Right lobe of liver (tissue), 6 donors: ENCODE measurements around the gene TACC3. TPM values are rescaled to one million over a fixed set of nuclear protein-coding genes. Genes with fewer than 3 reads are reported as not detected.

Source experiments
- ATAC-seq, 4 donors: fragments of 200-7000 bp; cut with Tn5 transposase; one replicate each; pipeline ENCODE4 v1.9.1; 2020; ENCODE audit warnings: mild to moderate bottlenecking in 4 of 4, moderate library complexity in 4 of 4
- DNase-seq, 3 donors: peaks; one replicate each; pipeline ENCODE4 v3.0.0-alpha.2; 2020
- H3K27ac ChIP-seq, 3 donors: fragments of 200-600 bp; one replicate each; pipeline ENCODE4 v1.8.0; 2022
- H3K27me3 ChIP-seq, 2 donors: fragments of 200-600 bp; one replicate each; pipeline ENCODE4 v1.8.0; 2022
- H3K36me3 ChIP-seq, 4 donors: fragments of 200-600 bp; sonication (generic) in 1 of 4; one replicate each; pipeline versions ENCODE4 v1.5.1 to v1.8.0; 2017 to 2022; ENCODE audit warnings: control low read depth in 1 of 4
- H3K4me1 ChIP-seq, 4 donors: fragments of 200-600 bp; sonication (generic) in 1 of 4; one replicate each; pipeline versions ENCODE4 v1.5.1 to v1.8.0; 2017 to 2022; ENCODE audit warnings: control low read depth in 1 of 4
- H3K4me3 ChIP-seq, 3 donors: fragments of 200-600 bp; one replicate each; pipeline ENCODE4 v1.8.0; 2022
- H3K9me3 ChIP-seq, 4 donors: fragments of 200-600 bp; sonication (generic) in 1 of 4; one replicate each; pipeline versions ENCODE4 v1.5.1 to v1.8.0; 2017 to 2022; ENCODE audit warnings: control low read depth in 1 of 4
- CTCF ChIP-seq, 4 donors: fragments of 200-600 bp in 3 of 4; fragments of 450-650 bp in 1 of 4; IDR thresholded peaks; one replicate each; pipeline versions ENCODE4 v1.5.1 to v1.8.0; 2016 to 2022; ENCODE audit warnings: antibody characterized with exemption in 4 of 4, mild to moderate bottlenecking in 2 of 4
- POLR2A ChIP-seq: fragments of 450-650 bp; IDR thresholded peaks from one replicate; pipeline ENCODE4 v1.6.1; 2017; ENCODE audit warnings: antibody characterized with exemption, mild to moderate bottlenecking
- WGBS: methylation state at CpG from one replicate; pipeline ENCODE4 v1.1.6; 2018; ENCODE audit warnings: low coverage, low lambda C conversion rate; ENCODE audit not compliant: insufficient coverage; ENCODE audit errors: missing lambda C conversion rate; 5-methylcytosine and 5-hydroxymethylcytosine counted together
- intact Hi-C, 2 donors: fragments of 100-400 bp; cut with DNase I; formaldehyde crosslinking; loops; one replicate each; pipeline versions ENCODE4 v1.11.2 to v1.14.1; 2022
- total RNA-seq, 6 experiments: library from RNA; depleted of rRNA in 2 of 6; stranded (reverse); fragments of >200 nt in 2 of 6; fragmentation: NEBNext Ultra II Directional in 3 of 6; extraction: Animal tissue kit (Norgen Biotek cat#: 25700) in 3 of 6; gene quantifications; one replicate each; pipeline versions ENCODE4 v1.1.0 to v1.2.4, GENCODE V29; 2016 to 2023
- donor health status: DM: no; HTN: yes; CAD: no.
- donor health status: DM: no; HTN: no; CAD: no.
- donor health status: DM: no; HTN: no; CAD: no.
- donor health status: DM: no; HTN: yes; CAD: no.
- donor health status: DM: no; HTN: yes; CAD: no.

TACC3 gene
- total RNA-seq, 6 experiments from 2014 or later: 2.2 to 5.7 (median 4.8) TPM

- intact Hi-C loops: no loop called here
- H3K9me3 ChIP-seq: no peaks in the 10 kb centered on the region
- no CpG with 5 or more reads among the region's 18 CpGs for WGBS
- DNase-seq: no peak
- H3K36me3 ChIP-seq: no peaks in the 10 kb centered on the region
- no peak overlapping the region for H3K27ac ChIP-seq
- no peak for TF ChIP-seq POLR2A
- no peak for TF ChIP-seq CTCF (IDR thresholded peaks at IDR 0.05)
- peaks cover 0 to 3% (median 0%) of the 10 kb centered on the region in 4 donors for H3K4me1 ChIP-seq
- H3K27me3 ChIP-seq: no peaks in the 10 kb centered on the region
- no peak overlapping the region for H3K4me3 ChIP-seq
- ATAC-seq: no peak
Measured at GRCh38 chr4:1779588-1780382, 58.5 kb downstream of the TACC3 start.

GRCh38 chr4:1780435-1780834 is 59.1 kb downstream of the TACC3 start:
- Histone ChIP-seq H3K4me1 (peaks cover 0 to 4% (median 0%) of the 10 kb centered on the region in 4 donors), H3K27me3 (no peaks in the 10 kb centered on the region), H3K27ac (no peak overlapping the region), H3K36me3 (no peaks in the 10 kb centered on the region), H3K4me3 (no peak overlapping the region), H3K9me3 (no peaks in the 10 kb centered on the region)
- 75% methylated on average over 7 of the region's 14 CpGs for WGBS
- DNase-seq (no peak), ATAC-seq (no peak)
- intact Hi-C loops: no loop called here
- no peak for TF ChIP-seq POLR2A
- TF ChIP-seq CTCF (IDR thresholded peaks at IDR 0.05): no peak

GRCh38 chr4:1783015-1783414 is 61.7 kb downstream of the TACC3 start:
- Histone ChIP-seq H3K9me3 (no peaks in the 10 kb centered on the region), H3K27ac (no peak overlapping the region), H3K27me3 (no peaks in the 10 kb centered on the region), H3K4me3 (no peak overlapping the region), H3K36me3 (no peaks in the 10 kb centered on the region), H3K4me1 (peaks cover 0 to 4% (median 0%) of the 10 kb centered on the region in 4 donors)
- DNase-seq: no peak
- no peak for ATAC-seq
- 83% methylated on average over 1 of the region's 10 CpGs for WGBS
- intact Hi-C loops: no loop called here
- no peak for TF ChIP-seq POLR2A
- no peak for TF ChIP-seq CTCF (IDR thresholded peaks at IDR 0.05)

- Histone ChIP-seq H3K9me3 (no peaks in the 10 kb centered on the region), H3K36me3 (no peaks in the 10 kb centered on the region), H3K27me3 (no peaks in the 10 kb centered on the region), H3K4me1 (peaks cover 0 to 4% (median 0%) of the 10 kb centered on the region in 4 donors), H3K4me3 (no peak overlapping the region), H3K27ac (no peak overlapping the region)
- DNase-seq (no peak), ATAC-seq (no peak)
- WGBS: no CpG with 5 or more reads among the region's 12 CpGs
- intact Hi-C loops: no loop called here
- TF ChIP-seq POLR2A: no peak
- no peak for TF ChIP-seq CTCF (IDR thresholded peaks at IDR 0.05)
Measured at GRCh38 chr4:1783970-1784369, 62.6 kb downstream of the TACC3 start.
